ENCODE data around the gene SNRPD2.

GRCh38 chr19:45645631-45646344, 46.0 kb downstream of the SNRPD2 start:
- TF ChIP-seq CTCF (IDR thresholded peaks at IDR 0.05) (no peak), POLR2A (IDR thresholded peaks at IDR 0.05) (no peak)
